Adrenal gland (tissue), 19 donors: ENCODE measurements around the gene USP22. TPM values are rescaled to one million over a fixed set of nuclear protein-coding genes. Genes with fewer than 3 reads are reported as not detected.
A peak's percentile ranks its signal among the peaks of the same experiment; 100 is the strongest.

ENCODE experiments used
- DNase-seq, 7 donors: peaks; one replicate each; pipeline ENCODE4 v3.0.0-alpha.2; 2019 to 2020
- H3K27ac ChIP-seq, 5 donors: fragments of 200-600 bp; sonication (generic) in 4 of 5; 1 replicate in 3 of 5; 2 replicates in 2 of 5; pipeline versions ENCODE4 v1.5.1 to v1.8.0; 2016 to 2020; ENCODE audit warnings: mild to moderate bottlenecking in 1 of 5
- H3K27me3 ChIP-seq: fragments of 200-600 bp; 2 replicates; pipeline ENCODE4 v1.8.0; 2021
- H3K36me3 ChIP-seq, 2 donors: fragments of 200-600 bp; replicated peaks in 1 of 2; 1 replicate in 1 of 2; 2 replicates in 1 of 2; pipeline versions ENCODE4 v1.5.1 to v1.8.0; 2018 to 2022
- H3K4me1 ChIP-seq, 2 donors: fragments of 200-600 bp; replicated peaks in 1 of 2; 1 replicate in 1 of 2; 2 replicates in 1 of 2; pipeline versions ENCODE4 v1.5.1 to v1.8.0; 2018 to 2021
- H3K4me3 ChIP-seq, 4 donors: fragments of 200-600 bp; sonication (generic) in 3 of 4; one replicate each; pipeline ENCODE4 v1.5.1; 2016 to 2018
- H3K9me3 ChIP-seq, 3 donors: fragments of 200-600 bp; sonication (generic) in 1 of 3; replicated peaks in 1 of 3; 1 replicate in 2 of 3; 2 replicates in 1 of 3; pipeline versions ENCODE4 v1.5.1 to v1.8.0; 2016 to 2021
- CTCF ChIP-seq, 6 experiments: fragments of 450-650 bp in 4 of 6; fragments of 200-600 bp in 2 of 6; sonication (generic) in 1 of 6; IDR thresholded peaks; 1 replicate in 5 of 6; 2 replicates in 1 of 6; pipeline versions ENCODE4 v1.5.1 to v1.8.0; 2016 to 2021; ENCODE audit warnings: antibody characterized with exemption in 6 of 6, mild to moderate bottlenecking in 2 of 6, moderate library complexity in 1 of 6
- POLR2A ChIP-seq, 2 donors: fragments of 450-650 bp; IDR thresholded peaks; one replicate each; pipeline ENCODE4 v1.6.1; 2017; ENCODE audit warnings: antibody characterized with exemption in 2 of 2, mild to moderate bottlenecking in 2 of 2, moderate library complexity in 1 of 2
- WGBS, 4 donors: extraction: QIAGEN DNeasy Blood & Tissue Kit in 2 of 4; methylation state at CpG; one replicate each; pipeline versions ENCODE4 v1.1.5 to v1.1.7; 2013 to 2017; 5-methylcytosine and 5-hydroxymethylcytosine counted together
- intact Hi-C, 2 donors: fragments of 100-400 bp; cut with DNase I; formaldehyde crosslinking; loops; one replicate each; pipeline versions ENCODE4 v1.14.1 to v1.15.0; 2022 to 2023
- long read RNA-seq, 10 donors: library from polyadenylated mRNA in 3 of 10; unstranded in 2 of 10; stranded (forward) in 1 of 10; transcript quantifications; one replicate each; pipeline ENCODE4 v2.0.0 and lab custom pipeline, GENCODE V29; 2021 to 2026
- polyA plus RNA-seq, 3 donors: library from polyadenylated mRNA; stranded (reverse); fragments of 200-250 nt in 2 of 3; fragments of 350-450 nt in 1 of 3; fragmentation: Illumina TruSeq in 1 of 3; extraction: RNeasy Lipid Tissue Mini Kit (QIAGEN cat#74804) in 1 of 3; gene quantifications; one replicate each; pipeline ENCODE4 v1.2.3, GENCODE V29; 2013 to 2014
- total RNA-seq, 9 donors: library from RNA; depleted of rRNA in 4 of 9; stranded (reverse); fragments of >200 nt in 4 of 9; fragments of 120-200 nt in 1 of 9; fragmentation: NEBNext Ultra II Directional in 1 of 9; extraction: Animal tissue kit (Norgen Biotek cat#: 25700) in 1 of 9; gene quantifications; one replicate each; pipeline versions ENCODE4 v1.1.0 to v1.2.4, GENCODE V29; 2013 to 2023
- donor health status: healthy with polysubstance abuse.
- donor health status: Bipolar disorder and iron deficiency.
- donor health status: DM: yes; HTN: yes; CAD: no.
- donor health status: DM: no; HTN: no; CAD: no.
- donor health status: DM: no; HTN: no; CAD: no.
- donor health status: DM: yes; HTN: yes; CAD: no.

The USP22 gene
- total RNA-seq: 100 to 1,000 TPM; 161 to 250 (median 225) TPM
- 100 to 1,000 TPM in 1 of 3 donors, 10 to 100 TPM in 2; 43.0 to 142 (median 50.3) TPM for polyA plus RNA-seq
- long read RNA-seq, donor 1, full-length matches to known transcripts: 13 of 13 reads
- long read RNA-seq, donor 1, partial matches to known transcripts: 0 of 13 reads
- long read RNA-seq, donor 1, other reads (novel, unspliced or antisense): 0 of 13 reads
- long read RNA-seq, donor 2, full-length matches to known transcripts: 14 of 14 reads
- long read RNA-seq, donor 2, partial matches to known transcripts: 0 of 14 reads
- long read RNA-seq, donor 2, other reads (novel, unspliced or antisense): 0 of 14 reads
- long read RNA-seq, donor 3, full-length matches to known transcripts: 8 of 19 reads
- long read RNA-seq, donor 3, partial matches to known transcripts: 11 of 19 reads
- long read RNA-seq, donor 3, other reads (novel, unspliced or antisense): 0 of 19 reads
- long read RNA-seq, donor 4, partial matches to known transcripts: 1 of 32 reads
- long read RNA-seq, donor 4, other reads (novel, unspliced or antisense): 31 of 32 reads
- long read RNA-seq, donor 5, full-length matches to known transcripts: 70 of 112 reads
- long read RNA-seq, donor 5, partial matches to known transcripts: 20 of 112 reads
- long read RNA-seq, donor 5, other reads (novel, unspliced or antisense): 22 of 112 reads
- long read RNA-seq, donor 6, partial matches to known transcripts: 0 of 20 reads
- long read RNA-seq, donor 6, other reads (novel, unspliced or antisense): 20 of 20 reads
- long read RNA-seq, donor 7, full-length matches to known transcripts: 11 of 17 reads
- long read RNA-seq, donor 7, partial matches to known transcripts: 6 of 17 reads
- long read RNA-seq, donor 7, other reads (novel, unspliced or antisense): 0 of 17 reads
- long read RNA-seq, donor 8, full-length matches to known transcripts: 31 of 31 reads
- long read RNA-seq, donor 8, partial matches to known transcripts: 0 of 31 reads
- long read RNA-seq, donor 8, other reads (novel, unspliced or antisense): 0 of 31 reads
- long read RNA-seq, donor 9, full-length matches to known transcripts: 11 of 17 reads
- long read RNA-seq, donor 9, partial matches to known transcripts: 6 of 17 reads
- long read RNA-seq, donor 9, other reads (novel, unspliced or antisense): 0 of 17 reads
- long read RNA-seq, donor 10, full-length matches to known transcripts: 15 of 15 reads
- long read RNA-seq, donor 10, partial matches to known transcripts: 0 of 15 reads
- long read RNA-seq, donor 10, other reads (novel, unspliced or antisense): 0 of 15 reads

GRCh38 chr17:21042458-21043295, at the start of gene USP22:
Gene USP22 (minus strand): TSS chr17:21043011. CDS start chr17:21042835, 176 bp downstream.
- Histone ChIP-seq H3K9me3 (no peaks in the 10 kb centered on the region), H3K36me3 (no peaks in the 10 kb centered on the region), H3K4me3 (peak within 1 kb of the TSS; percentile 62 to 92 (median 66)), H3K27me3 (no peaks in the 10 kb centered on the region), H3K27ac (peak within 1 kb of the TSS; percentile 93 to 100 (median 100)), H3K4me1 (peaks cover 16 to 36% of the 10 kb centered on the region in 2 donors)
- intact Hi-C loops: no loop called here
- WGBS, 4 donors: 0 to 1% (median 1%) methylated on average over 25 to 85 of the region's 91 CpGs
- peak in 3 of 7 donors; percentile 98 to 99 (median 99) for DNase-seq
- peak; percentile 96 to 98 for TF ChIP-seq POLR2A (IDR thresholded peaks at IDR 0.05)
- no peak for TF ChIP-seq CTCF (IDR thresholded peaks at IDR 0.05)

GRCh38 chr17:21090902-21091618, 48.2 kb upstream of the USP22 start:
- 69 to 75% (median 73%) methylated on average over 4 of the region's 4 CpGs for WGBS, 4 donors
- intact Hi-C loops: no loop called here

More at GRCh38 chr17:21090902-21091618, 48.2 kb upstream of the USP22 start:
- H3K4me1 ChIP-seq: no peaks in the 10 kb centered on the region
- no peaks in the 10 kb centered on the region for H3K9me3 ChIP-seq
- H3K36me3 ChIP-seq: no peaks in the 10 kb centered on the region
- H3K4me3 ChIP-seq: no peak overlapping the region
- H3K27ac ChIP-seq: no peak overlapping the region
- no peaks in the 10 kb centered on the region for H3K27me3 ChIP-seq
- no peak for TF ChIP-seq POLR2A (IDR thresholded peaks at IDR 0.05)
- no peak for TF ChIP-seq CTCF (IDR thresholded peaks at IDR 0.05)
- no peak for DNase-seq
